HepG2 (cell line): Measurements from ENCODE around the gene PRKRIP1. TPM values are rescaled to one million over a fixed set of nuclear protein-coding genes. Genes with fewer than 3 reads are reported as not detected.
"Not testable (repeated sequence)": the region's sequence is repeated elsewhere in the genome, so short reads cannot be mapped to it uniquely, and the experiment has no call there.

Experiments
- ATF7-NPFF ChIP-seq: sonication (generic); formaldehyde crosslinking; IDR thresholded peaks from 2 replicates; pipeline ENCODE4 v1.8.1; 2023; ENCODE audit warnings: mild to moderate bottlenecking, low read depth, missing genetic modification reagents, moderate library complexity
- BCL3 ChIP-seq: sonication (generic); formaldehyde crosslinking; IDR thresholded peaks from 2 replicates; pipeline ENCODE4 v1.5.1; 2020; ENCODE audit warnings: mild to moderate bottlenecking, missing genetic modification reagents, moderate library complexity
- EEA1 ChIP-seq: sonication (generic); formaldehyde crosslinking; IDR thresholded peaks from 2 replicates; pipeline ENCODE4 v1.5.1; 2020; ENCODE audit warnings: mild to moderate bottlenecking, missing genetic modification reagents, borderline replicate concordance
- ELF1 ChIP-seq: sonication (generic); formaldehyde crosslinking; IDR thresholded peaks from 2 replicates; pipeline ENCODE4 v1.4.0; 2020; ENCODE audit warnings: missing genetic modification reagents
- GABPA ChIP-seq, 2 experiments: IDR thresholded peaks; 2 replicates each; pipeline ENCODE4 v1.6.1; 2011 to 2016; ENCODE audit warnings: low read depth in 2 of 2, low read length in 1 of 2, missing biosample characterization in 1 of 2, missing genetic modification characterization in 1 of 2
- MXD4 ChIP-seq: IDR thresholded peaks from 2 replicates; pipeline ENCODE4 v1.6.1; 2016; ENCODE audit warnings: mild to moderate bottlenecking, missing biosample characterization, missing genetic modification reagents
- SALL2 ChIP-seq: sonication (generic); formaldehyde crosslinking; IDR thresholded peaks from 2 replicates; pipeline ENCODE4 v1.8.1; 2023; ENCODE audit warnings: mild to moderate bottlenecking, missing genetic modification reagents, inconsistent platforms
- TOPORS ChIP-seq: sonication (generic); formaldehyde crosslinking; IDR thresholded peaks from 2 replicates; pipeline ENCODE4 v1.8.0; 2023; ENCODE audit warnings: mild to moderate bottlenecking, missing genetic modification reagents
- YY1 ChIP-seq: IDR thresholded peaks from 2 replicates; pipeline ENCODE4 v1.6.1; 2011; ENCODE audit warnings: low read length, low read depth, moderate library complexity, mild to moderate bottlenecking; ENCODE audit not compliant: insufficient read depth, insufficient replicate concordance
- ZBTB40 ChIP-seq, 2 experiments: fragments of 450-650 bp in 1 of 2; sonication (generic) in 1 of 2; formaldehyde crosslinking in 1 of 2; IDR thresholded peaks; 2 replicates each; pipeline versions ENCODE4 v1.6.1 to v1.8.0; 2016 to 2022; ENCODE audit warnings: antibody characterized with exemption in 1 of 2, mild to moderate bottlenecking in 1 of 2, missing genetic modification reagents in 1 of 2
- ZNF280B ChIP-seq: sonication (generic); formaldehyde crosslinking; IDR thresholded peaks from 2 replicates; pipeline ENCODE4 v1.5.0; 2020; ENCODE audit warnings: missing genetic modification reagents, mild to moderate bottlenecking, borderline replicate concordance
- ZNF292 ChIP-seq: sonication (generic); formaldehyde crosslinking; IDR thresholded peaks from 2 replicates; pipeline ENCODE4 v1.8.1; 2022; ENCODE audit warnings: mild to moderate bottlenecking, low read depth, missing genetic modification reagents, borderline replicate concordance
- polyA plus RNA-seq, 8 experiments: library from polyadenylated mRNA; depleted of rRNA in 3 of 8; stranded (reverse) in 7 of 8; unstranded in 1 of 8; fragments of >200 nt; fragmentation: Illumina TruSeq in 4 of 8; extraction: Trizol in 4 of 8; gene quantifications; 2 replicates each; pipeline versions ENCODE4 v1.2.1 to v1.2.3, GENCODE V29; 2011 to 2016; ENCODE audit warnings: low read depth in 4 of 8, missing spikeins in 1 of 8, mixed read lengths in 1 of 8; ENCODE audit not compliant: insufficient read depth in 1 of 8
- total RNA-seq, 5 experiments: library from RNA; depleted of rRNA; stranded (reverse); fragments of >200 nt; fragmentation: Illumina TruSeq; extraction: Trizol; gene quantifications; 2 replicates each; pipeline ENCODE4 v1.2.3, GENCODE V29; 2016; ENCODE audit warnings: low read depth in 1 of 5

PRKRIP1 gene
- total and polyA plus RNA-seq, 2 of the 13 experiments (the other 11 are each of a cell fraction or from before 2014, with no cell fraction given): 13.2 to 16.8 TPM

- TF ChIP-seq GABPA (IDR thresholded peaks at IDR 0.05; ENCODE audit: low read depth, low read length): peak; percentile 74
- TF ChIP-seq GABPA (CRISPR knock-in tag; IDR thresholded peaks at IDR 0.05; ENCODE audit: low read depth): peak; percentile 95
- 0 out of 2 replicates have a peak, but pooled peaks have one; percentile 33 for TF ChIP-seq ZNF292 (CRISPR knock-in tag)
- TF ChIP-seq YY1: peak; percentile 48
- peak; percentile 88 for TF ChIP-seq ELF1 (CRISPR knock-in tag)
- TF ChIP-seq EEA1 (CRISPR knock-in tag): peak; percentile 79; the same call in 1 of the 2 replicates
- not testable (repeated sequence) for TF ChIP-seq ZBTB40 (IDR thresholded peaks at IDR 0.05)
- peak; percentile 68 for TF ChIP-seq ZBTB40 (CRISPR knock-in tag; IDR thresholded peaks at IDR 0.05)
- TF ChIP-seq BCL3 (CRISPR knock-in tag): peak; percentile 65
- TF ChIP-seq MXD4 (CRISPR knock-in tag): peak; percentile 74
- peak; percentile 80; the same call in 1 of the 2 replicates for TF ChIP-seq ZNF280B
- peak; percentile 60; the same call in 1 of the 2 replicates for TF ChIP-seq ATF7-NPFF (CRISPR knock-in tag)
- TF ChIP-seq TOPORS: 0 out of 2 replicates have a peak, but pooled peaks have one; percentile 28
- peak; percentile 79 for TF ChIP-seq SALL2
Measured at GRCh38 chr7:102363549-102364393, 32.4 kb upstream of the PRKRIP1 start (continued).
